ENCODE data around the gene IL1RAP. TPM values are rescaled to one million over a fixed set of nuclear protein-coding genes. Genes with fewer than 3 reads are reported as not detected.

The IL1RAP gene
- total and polyA plus RNA-seq, 9 of the 15 experiments (the other 6 are each of a cell fraction or from before 2014, with no cell fraction given), result 0.23 to 1.8 (median 0.88) TPM

GRCh38 chr3:190608850-190609589 is 95.1 kb downstream of the IL1RAP start:
- DNase-seq (ENCODE audit: extremely low read depth in 1 of 4, low spot score in 3 of 4), result no peak
- ATAC-seq, result no peak
- no peak for FAIRE-seq

More at GRCh38 chr3:190608850-190609589, 95.1 kb downstream of the IL1RAP start:
- H4K20me1 ChIP-seq (replicated peaks; ENCODE audit: control insufficient read depth, insufficient read depth, low read length), result no peaks in the 10 kb centered on the region
- no peaks in the 10 kb centered on the region for H3K4me1 ChIP-seq (replicated peaks in 1 of 2; ENCODE audit: control insufficient read depth in 2 of 2, insufficient read depth in 2 of 2, low read length in 2 of 2)
- no peak overlapping the region for H2AFZ ChIP-seq (ENCODE audit: low read depth, low read length)
- no peak overlapping the region for H3K4me3 ChIP-seq
- intact Hi-C loops (cut with micrococcal nuclease) (no loop called here), in situ Hi-C loops (cut with MboI) (no loop called here)
- H3K9ac ChIP-seq (ENCODE audit: insufficient read depth in 1 of 2, low read depth in 2 of 2, low read length in 2 of 2), result no peak overlapping the region
- H3K4me2 ChIP-seq (ENCODE audit: insufficient read depth, low read length), result no peak overlapping the region
- TF ChIP-seq PTBP1 (IDR thresholded peaks at IDR 0.05; ENCODE audit: low read depth, low read length), result no peak
- no peak for TF ChIP-seq GABPB1 (CRISPR knock-in tag; IDR thresholded peaks at IDR 0.05)
- no peak for TF ChIP-seq RBBP5 (IDR thresholded peaks at IDR 0.05; ENCODE audit: borderline replicate concordance, insufficient read depth, low read length, poor library complexity, severe bottlenecking)
- TF ChIP-seq SFPQ (IDR thresholded peaks at IDR 0.05; ENCODE audit: low read depth, low read length), result no peak
- no peak for TF ChIP-seq NCOA4 (IDR thresholded peaks at IDR 0.05; ENCODE audit: partially characterized antibody)
- no peak for TF ChIP-seq ZBED1 (IDR thresholded peaks at IDR 0.05)
- TF ChIP-seq DIDO1 (tag; IDR thresholded peaks at IDR 0.05; ENCODE audit: low read depth), result no peak
- TF ChIP-seq NFE2L1 (tag; IDR thresholded peaks at IDR 0.05; ENCODE audit: borderline replicate concordance, low read depth), result no peak
- TF ChIP-seq FOXK1 (CRISPR knock-in tag; IDR thresholded peaks at IDR 0.05; ENCODE audit: borderline replicate concordance), result no peak
- no peak for TF ChIP-seq ZC3H4 (CRISPR knock-in tag; IDR thresholded peaks at IDR 0.05; ENCODE audit: borderline replicate concordance)
- no peak for TF ChIP-seq POLR3A (IDR thresholded peaks at IDR 0.05; ENCODE audit: borderline replicate concordance, extremely low read depth, insufficient read depth, insufficient read length)
- TF ChIP-seq RFX1 (IDR thresholded peaks at IDR 0.05), result no peak
- no peak for TF ChIP-seq PHB (CRISPR knock-in tag; IDR thresholded peaks at IDR 0.05)
- no peak for TF ChIP-seq NFIC (IDR thresholded peaks at IDR 0.05)
- no peak for TF ChIP-seq GABPA (tag; conservative IDR thresholded peaks at IDR 0.05; ENCODE audit: low read depth)
- TF ChIP-seq SNAPC5 (CRISPR knock-in tag; IDR thresholded peaks at IDR 0.05), result no peak
- no peak for TF ChIP-seq THAP7 (CRISPR knock-in tag; IDR thresholded peaks at IDR 0.05)
- 0 out of 2 replicates have a peak, but pooled peaks cover 3% of the 10 kb centered on the region for H3K9me3 ChIP-seq (replicated peaks; ENCODE audit: control insufficient read depth, insufficient read depth, low read depth, low read length)
- ChIA-PET CTCF (ENCODE audit: low intra/inter-chr PET ratio) (no interaction called here), POLR2A (no interaction called here)
- H3K27ac ChIP-seq (ENCODE audit: extremely low read depth, low read depth, low read length), result no peak overlapping the region
- H3K79me2 ChIP-seq (ENCODE audit: control insufficient read depth, insufficient read depth, low read length), result no peaks in the 10 kb centered on the region
- no TSS peak for BruUV-seq (replicated peaks)
- H3K27me3 ChIP-seq (ENCODE audit: control insufficient read depth in 2 of 2, insufficient read depth in 2 of 2, low read length in 2 of 2), result no peaks in the 10 kb centered on the region
- H3K9me1 ChIP-seq (ENCODE audit: control insufficient read depth, insufficient read depth, low read length), result no peaks in the 10 kb centered on the region
- 5% methylated on average over 4 of the region's 4 CpGs for WGBS (ENCODE audit: insufficient coverage, low coverage, missing lambda C conversion rate)
- H3K36me3 ChIP-seq (ENCODE audit: control insufficient read depth, insufficient read depth, low read length), result no peaks in the 10 kb centered on the region
